Parietal lobe (tissue), 1 donor: ENCODE measurements around the gene RCSD1. TPM values are rescaled to one million over a fixed set of nuclear protein-coding genes. Genes with fewer than 3 reads are reported as not detected.

Source experiments
- total RNA-seq: library from RNA; depleted of rRNA; stranded (reverse); fragments of >200 nt; gene quantifications from one replicate; pipeline ENCODE4 v1.2.3, GENCODE V29; 2014

RCSD1 gene, protein sequence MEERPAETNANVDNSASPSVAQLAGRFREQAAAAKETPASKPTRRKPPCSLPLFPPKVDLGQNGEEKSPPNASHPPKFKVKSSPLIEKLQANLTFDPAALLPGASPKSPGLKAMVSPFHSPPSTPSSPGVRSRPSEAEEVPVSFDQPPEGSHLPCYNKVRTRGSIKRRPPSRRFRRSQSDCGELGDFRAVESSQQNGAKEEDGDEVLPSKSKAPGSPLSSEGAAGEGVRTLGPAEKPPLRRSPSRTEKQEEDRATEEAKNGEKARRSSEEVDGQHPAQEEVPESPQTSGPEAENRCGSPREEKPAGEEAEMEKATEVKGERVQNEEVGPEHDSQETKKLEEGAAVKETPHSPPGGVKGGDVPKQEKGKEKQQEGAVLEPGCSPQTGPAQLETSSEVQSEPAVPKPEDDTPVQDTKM
- total RNA-seq: 4.4 TPM

GRCh38 chr1:167629681-167630567 lies at the start of gene RCSD1:
TSS of gene RCSD1 (plus strand) at chr1:167630232. CDS start at chr1:167630424, 192 bp downstream.

DNA sequence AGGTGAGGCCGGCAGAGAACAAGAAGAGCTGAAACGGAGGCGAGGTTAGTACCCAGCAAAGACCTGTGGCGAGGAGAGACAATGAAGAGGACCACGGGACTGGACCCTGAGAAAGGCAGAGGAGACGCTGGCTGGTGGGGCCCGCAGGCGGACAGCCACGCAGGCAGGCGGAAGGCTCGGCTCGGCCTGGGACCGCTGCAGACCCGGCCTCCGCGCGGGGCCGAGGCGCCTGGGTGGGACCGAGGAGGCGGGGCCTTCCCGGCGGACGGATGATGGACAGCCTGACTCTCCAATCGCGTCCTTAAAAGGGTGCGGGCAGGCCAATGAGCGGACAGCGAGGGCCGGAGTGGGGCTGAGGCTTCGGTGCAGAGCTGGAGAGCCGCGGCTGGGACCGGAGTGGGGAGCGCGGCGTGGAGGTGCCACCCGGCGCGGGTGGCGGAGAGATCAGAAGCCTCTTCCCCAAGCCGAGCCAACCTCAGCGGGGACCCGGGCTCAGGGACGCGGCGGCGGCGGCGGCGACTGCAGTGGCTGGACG lies 91.7 kb downstream of the RCSD1 start, which contains the start of gene MPZL1:
Gene MPZL1 (plus strand): TSS at position 366 of the 535 bp plus-strand sequence. CDS start 170 bp downstream, outside the sequence.

Other genes starting within 250 kb of the RCSD1 start
- 3.1 TPM for gene CD247, start 111.7 kb upstream of the RCSD1 start, total RNA-seq
- gene CREG1, start 76.5 kb upstream of the RCSD1 start, total RNA-seq: 36.0 TPM
- gene MPZL1, start 91.8 kb downstream of the RCSD1 start, total RNA-seq: 191 TPM